Measurements from ENCODE around the gene EDARADD.
"Not testable (repeated sequence)": the region's sequence is repeated elsewhere in the genome, so short reads cannot be mapped to it uniquely, and the experiment has no call there.

Gene EDARADD

DNA sequence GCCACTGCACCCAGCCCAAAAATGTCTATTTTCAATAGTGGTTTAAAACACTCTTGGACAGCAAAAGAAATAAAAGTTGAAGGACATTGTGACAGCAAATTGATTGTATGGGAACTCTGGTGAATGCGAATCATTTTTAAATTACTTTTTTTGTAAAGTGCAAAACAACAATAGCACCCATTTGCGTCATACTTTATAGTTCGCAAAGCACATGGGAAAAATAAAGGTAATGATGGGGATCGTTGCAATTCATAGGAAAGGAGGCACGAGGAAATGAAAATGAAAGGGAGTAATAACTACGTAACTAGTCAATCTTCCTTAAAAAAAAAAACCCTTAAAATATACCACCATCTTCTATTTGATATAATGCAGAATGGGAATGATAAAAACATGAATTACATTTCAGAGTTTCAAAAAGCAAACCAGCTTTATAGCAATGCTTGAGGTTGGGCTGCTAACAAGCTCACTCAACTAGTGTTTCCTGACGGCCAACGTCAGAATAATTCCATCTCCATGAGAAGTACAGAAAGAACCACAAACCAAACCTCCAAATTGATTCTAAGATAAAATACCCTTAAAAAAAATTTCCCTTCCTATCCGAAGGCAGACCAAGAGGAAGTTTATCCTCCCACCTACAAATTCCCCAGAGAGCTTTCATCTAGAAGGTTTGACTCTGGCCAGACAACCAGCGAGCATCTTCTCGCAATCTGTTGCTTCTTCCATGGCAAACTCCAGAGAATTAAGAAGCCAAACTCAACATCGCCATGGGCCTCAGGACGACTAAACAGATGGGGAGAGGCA lies at the start of gene EDARADD:
Gene EDARADD, plus strand, starts transcription at position 606 of the 801 bp plus-strand sequence. Its CDS starts 159 bp downstream, at position 765.
- TF ChIP-seq ZFX (IDR thresholded peaks at IDR 0.05; ENCODE audit: borderline replicate concordance) = no peak
- TF ChIP-seq, protein P1, sequence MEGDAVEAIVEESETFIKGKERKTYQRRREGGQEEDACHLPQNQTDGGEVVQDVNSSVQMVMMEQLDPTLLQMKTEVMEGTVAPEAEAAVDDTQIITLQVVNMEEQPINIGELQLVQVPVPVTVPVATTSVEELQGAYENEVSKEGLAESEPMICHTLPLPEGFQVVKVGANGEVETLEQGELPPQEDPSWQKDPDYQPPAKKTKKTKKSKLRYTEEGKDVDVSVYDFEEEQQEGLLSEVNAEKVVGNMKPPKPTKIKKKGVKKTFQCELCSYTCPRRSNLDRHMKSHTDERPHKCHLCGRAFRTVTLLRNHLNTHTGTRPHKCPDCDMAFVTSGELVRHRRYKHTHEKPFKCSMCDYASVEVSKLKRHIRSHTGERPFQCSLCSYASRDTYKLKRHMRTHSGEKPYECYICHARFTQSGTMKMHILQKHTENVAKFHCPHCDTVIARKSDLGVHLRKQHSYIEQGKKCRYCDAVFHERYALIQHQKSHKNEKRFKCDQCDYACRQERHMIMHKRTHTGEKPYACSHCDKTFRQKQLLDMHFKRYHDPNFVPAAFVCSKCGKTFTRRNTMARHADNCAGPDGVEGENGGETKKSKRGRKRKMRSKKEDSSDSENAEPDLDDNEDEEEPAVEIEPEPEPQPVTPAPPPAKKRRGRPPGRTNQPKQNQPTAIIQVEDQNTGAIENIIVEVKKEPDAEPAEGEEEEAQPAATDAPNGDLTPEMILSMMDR (IDR thresholded peaks at IDR 0.05) = no peak
- H3K27ac ChIP-seq = peak within 1 kb of the TSS; percentile 12; the same call in 1 of the 2 replicates

DNA sequence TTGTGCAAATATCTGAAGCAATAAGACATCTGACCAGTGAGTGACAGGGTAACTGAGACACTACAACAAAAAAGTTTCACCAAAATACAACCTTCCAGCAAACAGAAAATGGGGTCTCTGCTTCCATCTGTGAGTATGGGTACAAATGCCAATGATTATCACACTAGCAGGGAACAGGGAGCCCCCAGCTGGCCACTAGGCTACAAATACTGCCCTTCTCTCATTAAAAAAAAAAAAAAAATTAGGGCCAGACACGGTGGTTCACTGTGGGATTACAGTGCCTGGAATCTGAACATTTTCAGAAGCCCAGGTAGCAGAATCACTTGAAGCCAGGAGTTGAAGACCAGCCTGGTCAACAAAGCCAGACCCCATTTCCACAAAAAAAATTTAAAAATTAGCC lies 48.4 kb upstream of the EDARADD start:
- no peak for TF ChIP-seq ZFX (IDR thresholded peaks at IDR 0.05; ENCODE audit: borderline replicate concordance)
- TF ChIP-seq, protein P1 (IDR thresholded peaks at IDR 0.05) = peak; percentile 15
- no peak overlapping the region for H3K27ac ChIP-seq

DNA sequence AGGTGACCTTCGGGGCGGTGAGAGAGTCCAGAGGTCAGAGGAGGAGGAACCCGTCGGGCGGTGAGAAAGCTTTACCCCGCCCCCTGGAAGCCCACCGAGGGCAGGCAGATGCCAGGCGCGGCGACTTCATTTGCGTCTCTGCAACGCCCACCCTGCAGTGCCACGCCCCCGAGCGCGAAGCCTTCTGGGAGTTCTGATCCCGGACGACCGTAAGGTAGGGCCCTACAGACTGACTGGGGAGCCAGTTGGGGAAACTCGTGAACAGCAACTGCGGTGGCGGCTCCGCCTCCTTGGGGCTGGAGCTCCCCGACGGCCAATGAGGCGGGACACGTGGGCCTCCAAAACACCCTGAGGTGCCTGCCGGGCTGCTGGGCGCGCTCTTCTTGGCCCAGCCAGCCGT lies 46.0 kb upstream of the EDARADD start:
- H3K27ac ChIP-seq = no peak overlapping the region

DNA sequence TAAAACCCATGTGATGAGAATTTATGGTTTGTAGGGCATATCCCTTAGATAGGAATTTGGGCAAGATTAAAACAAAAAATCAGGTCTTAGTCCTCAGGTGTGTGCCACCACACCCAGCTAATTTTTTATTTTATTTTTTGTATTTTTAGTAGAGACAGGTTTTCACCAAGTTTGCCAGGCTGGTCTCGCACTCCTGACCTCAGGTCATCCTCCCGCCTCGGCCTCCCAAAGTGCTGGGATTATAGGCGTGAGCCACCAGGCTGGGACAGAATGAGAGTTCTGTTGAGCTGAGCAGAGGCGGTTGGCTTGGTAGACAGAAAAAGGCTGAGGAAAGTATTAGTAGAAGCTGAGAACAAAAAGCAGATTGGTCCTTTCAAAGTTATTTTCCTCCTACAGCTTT lies 43.8 kb upstream of the EDARADD start:
- no peak overlapping the region for H3K27ac ChIP-seq
- no peak for TF ChIP-seq ZFX (IDR thresholded peaks at IDR 0.05; ENCODE audit: borderline replicate concordance)
- TF ChIP-seq, protein P1 (IDR thresholded peaks at IDR 0.05) = no peak

More for the DNA sequence above, 46.0 kb upstream of the EDARADD start:
- no peak for TF ChIP-seq ZFX (IDR thresholded peaks at IDR 0.05; ENCODE audit: borderline replicate concordance)
- TF ChIP-seq, protein P1 (IDR thresholded peaks at IDR 0.05) = no peak

DNA sequence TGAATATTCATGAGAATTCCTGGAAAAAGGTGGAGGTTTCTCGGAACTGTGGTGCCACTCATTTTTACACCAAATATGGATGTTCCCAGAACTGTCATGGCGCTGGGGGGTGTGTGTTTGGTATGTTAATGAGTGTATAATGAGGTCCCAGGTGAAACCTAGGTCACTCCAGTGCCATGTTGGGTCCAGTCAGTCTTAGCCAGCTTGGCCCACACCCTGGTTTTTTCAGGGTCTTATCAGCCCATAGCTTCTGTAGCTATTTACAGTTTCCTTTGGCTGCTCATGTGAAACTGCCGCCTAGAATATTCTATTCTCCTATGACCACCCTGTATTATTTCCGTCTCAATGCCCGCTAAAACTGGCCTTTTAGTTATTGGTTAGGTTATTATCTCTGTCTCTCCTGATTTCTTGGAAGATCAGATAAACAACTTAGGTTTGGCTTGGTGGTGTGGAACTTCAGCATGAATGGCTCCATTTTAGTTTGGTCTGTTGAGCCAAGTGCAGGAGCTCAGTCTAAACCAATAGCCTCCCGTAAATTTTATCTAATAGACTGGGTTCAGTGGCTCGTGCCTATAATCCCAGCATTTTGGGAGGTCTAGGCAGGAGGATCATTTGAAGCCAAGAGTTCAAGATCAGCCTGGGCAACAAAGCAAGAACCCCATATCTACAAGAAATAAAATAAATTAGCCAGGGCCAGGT lies 42.1 kb upstream of the EDARADD start:
- TF ChIP-seq, protein P1 (IDR thresholded peaks at IDR 0.05) = no peak
- TF ChIP-seq ZFX (IDR thresholded peaks at IDR 0.05; ENCODE audit: borderline replicate concordance) = no peak

DNA sequence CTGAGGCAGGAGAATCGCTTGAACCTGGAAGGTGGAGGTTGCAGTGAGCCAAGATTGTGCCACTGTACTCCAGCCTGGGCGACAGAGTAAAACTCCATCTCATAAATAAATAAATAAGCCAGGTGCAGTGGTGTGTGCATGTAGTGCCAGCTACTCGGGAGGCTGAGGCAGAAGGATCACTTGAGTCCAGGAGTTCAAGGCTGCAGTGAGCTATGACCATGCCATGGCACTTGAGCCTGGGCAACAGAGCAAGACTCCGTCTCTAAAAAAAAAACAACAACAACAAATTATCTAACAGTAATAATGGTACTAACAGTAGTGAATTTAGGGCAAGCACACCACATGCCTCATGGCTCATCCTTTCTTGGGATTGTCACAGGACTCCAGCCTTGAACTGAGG lies 41.3 kb upstream of the EDARADD start:
- H3K27ac ChIP-seq = not testable (repeated sequence)

More for the DNA sequence above, 42.1 kb upstream of the EDARADD start:
- H3K27ac ChIP-seq = no peak overlapping the region

DNA sequence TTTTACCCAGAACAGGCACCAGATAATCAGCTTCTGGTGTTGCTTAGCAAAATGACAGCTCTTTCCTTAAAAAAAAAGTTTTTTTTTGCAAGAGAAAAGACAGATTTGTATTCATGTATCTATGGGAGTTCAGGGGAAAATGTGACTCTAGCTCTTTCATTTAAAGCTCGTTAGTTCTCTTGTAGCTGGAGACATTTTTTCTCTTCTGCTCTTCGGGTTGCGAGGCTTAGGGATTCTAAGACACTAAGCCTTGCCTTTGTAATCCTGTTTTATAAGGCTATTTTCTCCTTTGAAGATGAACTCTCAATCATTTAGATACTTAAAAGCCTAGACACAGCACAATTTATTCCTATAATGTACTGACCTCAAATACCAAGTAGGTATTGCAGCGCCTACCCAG lies 40.3 kb upstream of the EDARADD start:
- no peak overlapping the region for H3K27ac ChIP-seq
- TF ChIP-seq, protein P1 (IDR thresholded peaks at IDR 0.05) = no peak
- no peak for TF ChIP-seq ZFX (IDR thresholded peaks at IDR 0.05; ENCODE audit: borderline replicate concordance)
